ENCODE measurements around the gene AIDA.
"Not testable (repeated sequence)": the region's sequence is repeated elsewhere in the genome, so short reads cannot be mapped to it uniquely, and the experiment has no call there.

DNA sequence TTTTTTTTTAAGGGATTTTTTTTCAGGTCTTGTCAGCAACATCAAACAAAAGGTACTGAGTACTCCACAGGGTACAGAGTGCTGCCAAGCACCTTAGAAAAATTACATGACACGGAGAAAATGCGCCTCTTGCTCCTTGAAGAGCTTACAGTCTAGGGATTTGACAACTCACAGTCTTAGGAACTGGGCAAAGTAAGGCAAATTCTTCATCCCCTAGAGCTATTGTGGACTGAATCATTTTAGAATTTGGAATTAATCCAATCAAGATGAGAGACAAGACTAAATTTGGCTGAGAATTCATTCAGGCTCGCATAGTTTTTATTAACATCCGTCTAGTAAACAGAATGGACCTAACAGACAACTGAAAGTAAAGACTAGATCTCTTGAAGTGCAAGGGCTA, 44.1 kb downstream of the AIDA start:
- TF ChIP-seq, protein P1, sequence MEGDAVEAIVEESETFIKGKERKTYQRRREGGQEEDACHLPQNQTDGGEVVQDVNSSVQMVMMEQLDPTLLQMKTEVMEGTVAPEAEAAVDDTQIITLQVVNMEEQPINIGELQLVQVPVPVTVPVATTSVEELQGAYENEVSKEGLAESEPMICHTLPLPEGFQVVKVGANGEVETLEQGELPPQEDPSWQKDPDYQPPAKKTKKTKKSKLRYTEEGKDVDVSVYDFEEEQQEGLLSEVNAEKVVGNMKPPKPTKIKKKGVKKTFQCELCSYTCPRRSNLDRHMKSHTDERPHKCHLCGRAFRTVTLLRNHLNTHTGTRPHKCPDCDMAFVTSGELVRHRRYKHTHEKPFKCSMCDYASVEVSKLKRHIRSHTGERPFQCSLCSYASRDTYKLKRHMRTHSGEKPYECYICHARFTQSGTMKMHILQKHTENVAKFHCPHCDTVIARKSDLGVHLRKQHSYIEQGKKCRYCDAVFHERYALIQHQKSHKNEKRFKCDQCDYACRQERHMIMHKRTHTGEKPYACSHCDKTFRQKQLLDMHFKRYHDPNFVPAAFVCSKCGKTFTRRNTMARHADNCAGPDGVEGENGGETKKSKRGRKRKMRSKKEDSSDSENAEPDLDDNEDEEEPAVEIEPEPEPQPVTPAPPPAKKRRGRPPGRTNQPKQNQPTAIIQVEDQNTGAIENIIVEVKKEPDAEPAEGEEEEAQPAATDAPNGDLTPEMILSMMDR (IDR thresholded peaks at IDR 0.05; ENCODE audit: borderline replicate concordance, extremely low read depth, low read length, poor library complexity, severe bottlenecking): not testable (repeated sequence)
- not testable (repeated sequence) for TF ChIP-seq EZH2 (IDR thresholded peaks at IDR 0.05; ENCODE audit: borderline replicate concordance, low read depth, low read length, severe bottlenecking)

All from DND-41 (cell line).